Parathyroid adenoma (tissue), 2 donors: ENCODE results near the gene NKD1.

ENCODE experiments used
- H2AFZ ChIP-seq: fragments of 300-600 bp; sonication (generic); one replicate; pipeline ENCODE4 v1.7.0; 2017; ENCODE audit warnings: antibody characterized with exemption, mild to moderate bottlenecking
- H3K27ac ChIP-seq: fragments of 300-600 bp; sonication (generic); one replicate; pipeline ENCODE4 v1.7.0; 2017
- H3K27me3 ChIP-seq: fragments of 300-600 bp; sonication (generic); one replicate; pipeline ENCODE4 v1.7.0; 2017; ENCODE audit warnings: low read length; ENCODE audit not compliant: control insufficient read depth, insufficient read depth
- H3K36me3 ChIP-seq: fragments of 300-600 bp; sonication (generic); one replicate; pipeline ENCODE4 v1.7.0; 2017; ENCODE audit warnings: low read length; ENCODE audit not compliant: control insufficient read depth, insufficient read depth
- H3K4me1 ChIP-seq: fragments of 300-600 bp; sonication (generic); one replicate; pipeline ENCODE4 v1.7.0; 2017; ENCODE audit warnings: control low read depth
- H3K4me2 ChIP-seq: fragments of 300-600 bp; sonication (generic); one replicate; pipeline ENCODE4 v1.7.0; 2017; ENCODE audit warnings: low read length
- H3K4me3 ChIP-seq: fragments of 300-600 bp; sonication (generic); one replicate; pipeline ENCODE4 v1.7.0; 2017; ENCODE audit warnings: low read depth, low read length
- H3K79me2 ChIP-seq: fragments of 300-600 bp; sonication (generic); one replicate; pipeline ENCODE4 v1.7.0; 2017; ENCODE audit warnings: control low read depth
- H3K9ac ChIP-seq: fragments of 300-600 bp; sonication (generic); one replicate; pipeline ENCODE4 v1.7.0; 2017; ENCODE audit warnings: mild to moderate bottlenecking
- H3K9me3 ChIP-seq: fragments of 300-600 bp; sonication (generic); one replicate; pipeline ENCODE4 v1.7.0; 2017; ENCODE audit warnings: low read length; ENCODE audit not compliant: control insufficient read depth
- CTCF ChIP-seq: fragments of 300-600 bp; sonication (generic); IDR thresholded peaks from one replicate; pipeline ENCODE4 v1.7.0; 2017; ENCODE audit warnings: antibody characterized with exemption, mild to moderate bottlenecking
- donor health status: primary hyperparathyroidism.

The NKD1 gene

GRCh38 chr16:50515218-50515617 is 33.0 kb upstream of the NKD1 start:
- Histone ChIP-seq H3K79me2 (no peaks in the 10 kb centered on the region), H2AFZ (no peak overlapping the region), H3K27me3 (no peaks in the 10 kb centered on the region), H3K9ac (no peak overlapping the region), H3K27ac (no peak overlapping the region), H3K4me2 (no peak overlapping the region), H3K4me1 (no peaks in the 10 kb centered on the region), H3K4me3 (no peak overlapping the region), H3K36me3 (no peaks in the 10 kb centered on the region), H3K9me3 (no peaks in the 10 kb centered on the region)
- no peak for TF ChIP-seq CTCF

- no peaks in the 10 kb centered on the region for H3K36me3 ChIP-seq
- H3K9ac ChIP-seq: no peak overlapping the region
- H3K79me2 ChIP-seq: no peaks in the 10 kb centered on the region
- no peak overlapping the region for H2AFZ ChIP-seq
- H3K9me3 ChIP-seq: no peaks in the 10 kb centered on the region
- TF ChIP-seq CTCF: no peak
- H3K4me3 ChIP-seq: no peak overlapping the region
- H3K27me3 ChIP-seq: no peaks in the 10 kb centered on the region
- H3K4me1 ChIP-seq: no peaks in the 10 kb centered on the region
- H3K4me2 ChIP-seq: no peak overlapping the region
- H3K27ac ChIP-seq: no peak overlapping the region
Observed at GRCh38 chr16:50516401-50516800, 31.8 kb upstream of the NKD1 start.

- H3K9ac ChIP-seq: no peak overlapping the region
- no peaks in the 10 kb centered on the region for H3K9me3 ChIP-seq
- H2AFZ ChIP-seq: no peak overlapping the region
- H3K36me3 ChIP-seq: no peaks in the 10 kb centered on the region
- H3K4me3 ChIP-seq: no peak overlapping the region
- no peak for TF ChIP-seq CTCF
- H3K4me1 ChIP-seq: no peaks in the 10 kb centered on the region
- no peak overlapping the region for H3K4me2 ChIP-seq
- no peaks in the 10 kb centered on the region for H3K79me2 ChIP-seq
- H3K27ac ChIP-seq: no peak overlapping the region
- no peaks in the 10 kb centered on the region for H3K27me3 ChIP-seq
Observed at GRCh38 chr16:50516890-50517289, 31.3 kb upstream of the NKD1 start.

- TF ChIP-seq CTCF: no peak
- Histone ChIP-seq H3K4me3 (no peak overlapping the region), H3K4me1 (no peaks in the 10 kb centered on the region)
Observed at GRCh38 chr16:50517450-50518252, 30.5 kb upstream of the NKD1 start.

GRCh38 chr16:50519001-50519400 is 29.2 kb upstream of the NKD1 start:
- Histone ChIP-seq H3K4me1 (no peaks in the 10 kb centered on the region), H2AFZ (no peak overlapping the region), H3K9me3 (no peaks in the 10 kb centered on the region), H3K27me3 (no peaks in the 10 kb centered on the region), H3K79me2 (no peaks in the 10 kb centered on the region), H3K4me3 (no peak overlapping the region), H3K36me3 (no peaks in the 10 kb centered on the region), H3K27ac (no peak overlapping the region), H3K9ac (no peak overlapping the region), H3K4me2 (no peak overlapping the region)
- no peak for TF ChIP-seq CTCF

More at GRCh38 chr16:50517450-50518252, 30.5 kb upstream of the NKD1 start:
- Histone ChIP-seq H3K9me3 (no peaks in the 10 kb centered on the region), H3K79me2 (no peaks in the 10 kb centered on the region), H3K4me2 (no peak overlapping the region), H3K9ac (no peak overlapping the region), H2AFZ (no peak overlapping the region), H3K27ac (no peak overlapping the region), H3K36me3 (no peaks in the 10 kb centered on the region), H3K27me3 (no peaks in the 10 kb centered on the region)
